Neural cell (in vitro differentiated cells): ENCODE measurements around the gene BTBD7. TPM values are rescaled to one million over a fixed set of nuclear protein-coding genes. Genes with fewer than 3 reads are reported as not detected.

Experiments
- H2AFZ ChIP-seq: fragments of 200-600, 300-800 bp; sonication (generic), shearing (Covaris generic); 2 replicates; pipeline ENCODE4 v1.6.0; 2014; ENCODE audit warnings: low read depth, mild to moderate bottlenecking, antibody characterized with exemption, low read length, moderate library complexity
- H3F3A ChIP-seq: fragments of 200-600 bp; shearing (Covaris generic); 2 replicates; pipeline ENCODE4 v1.6.1; 2016; ENCODE audit warnings: mild to moderate bottlenecking, moderate library complexity, mixed read lengths, antibody characterized with exemption, low read length; ENCODE audit not compliant: insufficient read depth, poor library complexity, severe bottlenecking
- H3K27ac ChIP-seq: fragments of 200-600, 300-800 bp; sonication (generic), shearing (Covaris generic); 2 replicates; pipeline ENCODE4 v1.5.1; 2014; ENCODE audit warnings: mild to moderate bottlenecking, low read length, moderate library complexity
- H3K27me3 ChIP-seq: fragments of 300-800, 200-600 bp; sonication (generic), shearing (Covaris generic); 2 replicates; pipeline ENCODE4 v1.6.0; 2014; ENCODE audit warnings: mild to moderate bottlenecking, low read depth, low read length, moderate library complexity; ENCODE audit not compliant: insufficient read depth
- H3K36me3 ChIP-seq: fragments of 300-800, 200-600 bp; sonication (generic), shearing (Covaris generic); 2 replicates; pipeline ENCODE4 v1.5.1; 2014; ENCODE audit warnings: mild to moderate bottlenecking, antibody characterized with exemption, low read length, moderate library complexity; ENCODE audit not compliant: insufficient read depth
- H3K4me2 ChIP-seq: fragments of 300-800, 200-600 bp; sonication (generic), shearing (Covaris generic); 2 replicates; pipeline ENCODE4 v1.6.0; 2014; ENCODE audit warnings: mild to moderate bottlenecking, low read length
- H3K4me3 ChIP-seq: fragments of 300-800, 200-600 bp; sonication (generic), shearing (Covaris generic); 2 replicates; pipeline ENCODE4 v1.5.1; 2014; ENCODE audit warnings: mild to moderate bottlenecking, low read length, moderate library complexity
- H3K79me2 ChIP-seq: fragments of 200-600 bp; shearing (Covaris generic); replicated peaks from 2 replicates; pipeline ENCODE4 v1.6.0; 2014; ENCODE audit warnings: mild to moderate bottlenecking, low read length, moderate library complexity; ENCODE audit not compliant: insufficient read depth
- H3K9ac ChIP-seq: fragments of 300-800, 200-600 bp; sonication (generic), shearing (Covaris generic); 2 replicates; pipeline ENCODE4 v1.6.1; 2016; ENCODE audit warnings: mild to moderate bottlenecking, low read length, mixed read lengths
- H3K9me2 ChIP-seq: fragments of 200-600 bp; shearing (Covaris generic); 2 replicates; pipeline ENCODE4 v1.6.1; 2016; ENCODE audit warnings: mild to moderate bottlenecking, low read length, mixed read lengths; ENCODE audit not compliant: insufficient read depth
- H3K9me3 ChIP-seq: fragments of 200-600, 300-800 bp; sonication (generic), shearing (Covaris generic); 2 replicates; pipeline ENCODE4 v1.6.1; 2016; ENCODE audit warnings: mild to moderate bottlenecking, mixed run types, low read length, moderate library complexity, mixed read lengths
- H4K20me1 ChIP-seq: fragments of 200-600 bp; shearing (Covaris generic); 2 replicates; pipeline ENCODE4 v1.6.1; 2016; ENCODE audit warnings: mild to moderate bottlenecking, mixed run types; ENCODE audit not compliant: insufficient read depth
- CTCF ChIP-seq: fragments of 450-650 bp; IDR thresholded peaks from 2 replicates; pipeline ENCODE4 v1.5.1; 2014; ENCODE audit warnings: antibody characterized with exemption, mild to moderate bottlenecking, moderate library complexity; ENCODE audit not compliant: poor library complexity, severe bottlenecking
- EP300 ChIP-seq: fragments of 450-650 bp; conservative IDR thresholded peaks from 2 replicates; pipeline ENCODE4 v1.6.1; 2014; ENCODE audit warnings: antibody characterized with exemption, mild to moderate bottlenecking, moderate library complexity; ENCODE audit not compliant: poor library complexity, severe bottlenecking
- EZH2 ChIP-seq: fragments of 200-600, 300-800 bp; shearing (Covaris generic), sonication (generic); IDR thresholded peaks from 2 replicates; pipeline ENCODE4 v1.6.1; 2014; ENCODE audit warnings: antibody characterized with exemption, low read length, borderline replicate concordance, mild to moderate bottlenecking; ENCODE audit not compliant: insufficient read depth, poor library complexity, severe bottlenecking
- MXI1 ChIP-seq: fragments of 450-650 bp; conservative IDR thresholded peaks from 2 replicates; pipeline ENCODE4 v1.6.1; 2014; ENCODE audit warnings: antibody characterized with exemption, mild to moderate bottlenecking; ENCODE audit not compliant: poor library complexity, severe bottlenecking
- POLR2AphosphoS5 ChIP-seq: IDR thresholded peaks from 2 replicates; pipeline ENCODE4 v1.6.1; 2012
- RAD21 ChIP-seq: fragments of 450-650 bp; conservative IDR thresholded peaks from 2 replicates; pipeline ENCODE4 v1.6.1; 2014; ENCODE audit warnings: antibody characterized with exemption, mild to moderate bottlenecking, moderate library complexity
- REST ChIP-seq: IDR thresholded peaks from 2 replicates; pipeline ENCODE4 v1.6.1; 2012; ENCODE audit warnings: borderline replicate concordance
- SMC3 ChIP-seq: fragments of 450-650 bp; conservative IDR thresholded peaks from 2 replicates; pipeline ENCODE4 v1.6.1; 2014; ENCODE audit warnings: antibody characterized with exemption, mild to moderate bottlenecking, moderate library complexity; ENCODE audit not compliant: poor library complexity
- TAF1 ChIP-seq: IDR thresholded peaks from 2 replicates; pipeline ENCODE4 v1.6.1; 2012; ENCODE audit warnings: low read depth
- polyA plus RNA-seq: library from polyadenylated mRNA; depleted of rRNA; stranded (reverse); fragments of >200 nt; gene quantifications from 2 replicates; pipeline ENCODE4 v1.2.3, GENCODE V29; 2014

Gene BTBD7
- polyA plus RNA-seq, 1 donor from 2014 or later = 11.5 TPM

GRCh38 chr14:93266127-93266526 lies 66.7 kb downstream of the BTBD7 start:
- H3K9ac ChIP-seq = no peak overlapping the region
- H3K9me3 ChIP-seq = no peaks in the 10 kb centered on the region
- H3K79me2 ChIP-seq = no peaks in the 10 kb centered on the region
- no peak overlapping the region for H2AFZ ChIP-seq
- H4K20me1 ChIP-seq = no peaks in the 10 kb centered on the region
- H3F3A ChIP-seq = no peaks in the 10 kb centered on the region
- H3K9me2 ChIP-seq = no peaks in the 10 kb centered on the region
- H3K4me2 ChIP-seq = no peak overlapping the region
- peaks cover 6% of the 10 kb centered on the region for H3K36me3 ChIP-seq
- H3K27ac ChIP-seq = no peak overlapping the region
- H3K4me3 ChIP-seq = no peak overlapping the region
- TF ChIP-seq SMC3 (no peak), POLR2AphosphoS5 (no peak), CTCF (no peak), TAF1 (no peak), EP300 (no peak), RAD21 (no peak), EZH2 (no peak), MXI1 (no peak), REST (no peak)
- no peaks in the 10 kb centered on the region for H3K27me3 ChIP-seq

GRCh38 chr14:93263416-93263815 lies 69.4 kb downstream of the BTBD7 start:
- H3K79me2 ChIP-seq = no peaks in the 10 kb centered on the region
- H3K27me3 ChIP-seq = no peaks in the 10 kb centered on the region
- H3K9me2 ChIP-seq = no peaks in the 10 kb centered on the region
- H3K27ac ChIP-seq = no peak overlapping the region
- H3F3A ChIP-seq = no peaks in the 10 kb centered on the region
- no peak overlapping the region for H2AFZ ChIP-seq
- H3K4me3 ChIP-seq = no peak overlapping the region
- no peaks in the 10 kb centered on the region for H3K9me3 ChIP-seq
- H3K9ac ChIP-seq = no peak overlapping the region
- no peak for TF ChIP-seq CTCF
- TF ChIP-seq RAD21 = no peak
- no peak for TF ChIP-seq MXI1
- no peak for TF ChIP-seq SMC3
- H3K36me3 ChIP-seq = peaks cover 6% of the 10 kb centered on the region
- H3K4me2 ChIP-seq = no peak overlapping the region
- no peaks in the 10 kb centered on the region for H4K20me1 ChIP-seq
